SK-N-SH (cell line): ENCODE measurements around the gene ABLIM2. TPM values are rescaled to one million over a fixed set of nuclear protein-coding genes. Genes with fewer than 3 reads are reported as not detected.

Experiments
- CTCF ChIA-PET: fragments of 300-600, 350-600 bp; formaldehyde crosslinking; extraction: SDS; loops from one replicate; lab custom pipeline; 2021; lab: Yijun Ruan, JAX
- POLR2A ChIA-PET: fragments of 350-600 bp; sonication (Branson Sonifier 250); formaldehyde crosslinking; extraction: SDS; loops from one replicate; lab custom pipeline; 2020; ENCODE audit warnings: antibody characterized with exemption, inconsistent platforms; lab: Yijun Ruan, JAX
- DNase-seq: peaks from one replicate; pipeline ENCODE4 v3.0.0; 2012
- H2AFZ ChIP-seq: fragments of 200-600 bp; sonication (generic); 2 replicates; pipeline ENCODE4 v1.8.1; 2016; ENCODE audit warnings: antibody characterized with exemption, mild to moderate bottlenecking, low read depth
- H3F3A ChIP-seq: fragments of 200-600 bp; sonication (generic); replicated peaks from 2 replicates; pipeline ENCODE3; 2016; ENCODE audit warnings: antibody characterized with exemption, mild to moderate bottlenecking; ENCODE audit not compliant: insufficient read depth
- H3K27ac ChIP-seq, 2 experiments: fragments of 200-500 bp in 1 of 2; fragments of 200-600 bp in 1 of 2; sonication (Bioruptor generic) in 1 of 2; sonication (generic), shearing (Covaris generic) in 1 of 2; 2 replicates each; pipeline versions ENCODE4 v1.5.1 to v1.6.1; 2014 to 2016; ENCODE audit warnings: low read depth in 2 of 2, inconsistent platforms in 1 of 2, low read length in 1 of 2, mild to moderate bottlenecking in 1 of 2, mixed read lengths in 1 of 2
- H3K27me3 ChIP-seq: fragments of 200-600 bp; sonication (generic), shearing (Covaris generic); 2 replicates; pipeline ENCODE4 v1.6.1; 2016; ENCODE audit warnings: mixed run types; ENCODE audit not compliant: insufficient read depth
- H3K36me3 ChIP-seq, 2 experiments: fragments of 200-500 bp in 1 of 2; fragments of 200-600 bp in 1 of 2; sonication (Bioruptor generic) in 1 of 2; sonication (generic) in 1 of 2; replicated peaks in 1 of 2; 2 replicates each; pipeline versions ENCODE3 to v1.5.1; 2014 to 2016; ENCODE audit warnings: low read length in 1 of 2, mild to moderate bottlenecking in 1 of 2; ENCODE audit not compliant: insufficient read depth in 2 of 2, control insufficient read depth in 1 of 2
- H3K4me1 ChIP-seq, 2 experiments: fragments of 200-500 bp in 1 of 2; fragments of 200-600 bp in 1 of 2; sonication (Bioruptor generic) in 1 of 2; sonication (generic), shearing (Covaris generic) in 1 of 2; 2 replicates each; pipeline versions ENCODE4 v1.5.1 to v1.6.1; 2014 to 2016; ENCODE audit warnings: low read depth in 1 of 2, low read length in 1 of 2, mixed run types in 1 of 2; ENCODE audit not compliant: insufficient read depth in 2 of 2, control insufficient read depth in 1 of 2
- H3K4me2 ChIP-seq: fragments of 200-600 bp; sonication (generic), shearing (Covaris generic); 2 replicates; pipeline ENCODE4 v1.6.1; 2017; ENCODE audit warnings: mixed run types
- H3K4me3 ChIP-seq, 2 experiments: fragments of 200-500 bp in 1 of 2; fragments of 200-600 bp in 1 of 2; sonication (Bioruptor generic) in 1 of 2; sonication (generic), shearing (Covaris generic) in 1 of 2; 2 replicates each; pipeline versions ENCODE4 v1.5.1 to v1.8.1; 2014 to 2016; ENCODE audit warnings: low read depth in 2 of 2, inconsistent platforms in 1 of 2, low read length in 1 of 2, mild to moderate bottlenecking in 1 of 2, mixed read lengths in 1 of 2, moderate library complexity in 1 of 2
- H3K79me2 ChIP-seq: fragments of 200-600 bp; sonication (generic); 2 replicates; pipeline ENCODE4 v1.8.1; 2017; ENCODE audit warnings: mild to moderate bottlenecking; ENCODE audit not compliant: insufficient read depth
- H3K9ac ChIP-seq: fragments of 200-600 bp; sonication (generic); 2 replicates; pipeline ENCODE4 v1.6.1; 2017; ENCODE audit warnings: mixed run types
- H3K9me2 ChIP-seq: fragments of 200-600 bp; sonication (generic); 2 replicates; pipeline ENCODE4 v1.6.1; 2017; ENCODE audit warnings: mixed run types
- H3K9me3 ChIP-seq: fragments of 200-600 bp; sonication (generic); 2 replicates; pipeline ENCODE4 v1.6.1; 2017; ENCODE audit warnings: mixed run types, mild to moderate bottlenecking, moderate library complexity
- H4K20me1 ChIP-seq: fragments of 200-600 bp; sonication (generic); 2 replicates; pipeline ENCODE4 v1.6.1; 2017; ENCODE audit warnings: mild to moderate bottlenecking, mixed run types; ENCODE audit not compliant: insufficient read depth
- CTCF ChIP-seq: fragments of 200-600 bp; sonication (generic); IDR thresholded peaks from 2 replicates; pipeline ENCODE4 v1.6.1; 2017; ENCODE audit warnings: antibody characterized with exemption, mild to moderate bottlenecking, moderate library complexity
- ELF1 ChIP-seq: IDR thresholded peaks from 2 replicates; pipeline ENCODE4 v1.4.0; 2012
- EP300 ChIP-seq, 2 experiments: IDR thresholded peaks; 2 replicates each; pipeline versions ENCODE4 v1.4.0 to v1.6.1; 2012; ENCODE audit warnings: borderline replicate concordance in 1 of 2, low read depth in 1 of 2, low read length in 1 of 2
- EZH2phosphoT487 ChIP-seq: fragments of 200-600 bp; sonication (generic); IDR thresholded peaks from 2 replicates; pipeline ENCODE4 v1.6.1; 2017; ENCODE audit warnings: low read depth, mixed run types, mild to moderate bottlenecking, antibody characterized with exemption, moderate library complexity, borderline replicate concordance
- FOXM1 ChIP-seq: IDR thresholded peaks from 2 replicates; pipeline ENCODE4 v1.4.0; 2012; ENCODE audit warnings: low read depth, mild to moderate bottlenecking
- GABPA ChIP-seq: IDR thresholded peaks from 2 replicates; pipeline ENCODE4 v1.4.0; 2012; ENCODE audit warnings: low read depth, mild to moderate bottlenecking
- GATA2 ChIP-seq: sonication (generic); formaldehyde crosslinking; IDR thresholded peaks from 2 replicates; pipeline ENCODE4 v1.5.0; 2020; ENCODE audit warnings: mild to moderate bottlenecking, missing genetic modification reagents
- IRF3 ChIP-seq: fragments of 150-350 bp; IDR thresholded peaks from 2 replicates; pipeline ENCODE4 v1.6.1; 2016; ENCODE audit warnings: mild to moderate bottlenecking, low read depth, low read length
- JUND ChIP-seq: IDR thresholded peaks from 2 replicates; pipeline ENCODE4 v1.4.0; 2012
- MAX ChIP-seq: IDR thresholded peaks from 2 replicates; pipeline ENCODE4 v1.4.0; 2012; ENCODE audit warnings: low read depth
- MXI1 ChIP-seq: IDR thresholded peaks from 2 replicates; pipeline ENCODE4 v1.6.1; 2012; ENCODE audit warnings: mild to moderate bottlenecking, low read depth, low read length, improper control_type of control experiment
- NRF1 ChIP-seq: IDR thresholded peaks from 2 replicates; pipeline ENCODE4 v1.6.1; 2012; ENCODE audit warnings: low read depth, mild to moderate bottlenecking, low read length
- PBX3 ChIP-seq: IDR thresholded peaks from 2 replicates; pipeline ENCODE4; 2012
- RAD21 ChIP-seq: IDR thresholded peaks from 2 replicates; pipeline ENCODE4 v1.6.1; 2012; ENCODE audit warnings: mild to moderate bottlenecking, low read length
- RCOR1 ChIP-seq: fragments of 150-350 bp; IDR thresholded peaks from 2 replicates; pipeline ENCODE4 v1.6.1; 2017; ENCODE audit warnings: antibody characterized with exemption, low read length
- RFX5 ChIP-seq: IDR thresholded peaks from 2 replicates; pipeline ENCODE4 v1.6.1; 2012; ENCODE audit warnings: mild to moderate bottlenecking, improper control_type of control experiment, low read length
- SMC3 ChIP-seq: IDR thresholded peaks from 2 replicates; pipeline ENCODE4 v1.6.1; 2012; ENCODE audit warnings: low read depth, low read length, improper control_type of control experiment
- TAF1 ChIP-seq: IDR thresholded peaks from 2 replicates; pipeline ENCODE4 v1.6.1; 2012; ENCODE audit warnings: low read depth, mild to moderate bottlenecking, low read length, moderate library complexity, borderline replicate concordance
- TCF12 ChIP-seq: IDR thresholded peaks from 2 replicates; pipeline ENCODE4 v1.4.0; 2012
- USF1 ChIP-seq: IDR thresholded peaks from 2 replicates; pipeline ENCODE4 v1.4.0; 2012; ENCODE audit warnings: low read depth, borderline replicate concordance
- USF2 ChIP-seq: fragments of 150-350 bp; IDR thresholded peaks from 2 replicates; pipeline ENCODE4 v1.6.1; 2017; ENCODE audit warnings: antibody characterized with exemption, low read length, low read depth, borderline replicate concordance
- YY1 ChIP-seq: IDR thresholded peaks from 2 replicates; pipeline ENCODE4 v1.4.0; 2012; ENCODE audit warnings: low read depth, mild to moderate bottlenecking
- WGBS: methylation state at CpG from one replicate; pipeline ENCODE4 v1.1.6; 2017; ENCODE audit warnings: low lambda C conversion rate; 5-methylcytosine and 5-hydroxymethylcytosine counted together
- polyA plus RNA-seq, 3 experiments: library from polyadenylated mRNA; depleted of rRNA; stranded (reverse); fragments of >200 nt; gene quantifications; 2 replicates each; pipeline ENCODE4 v1.2.3, GENCODE V29; 2012

ABLIM2 gene
- polyA plus RNA-seq, 1 of the 3 experiments (the other 2 are of a cell fraction), result 0.53 TPM

GRCh38 chr4:8012517-8012916 lies 146.1 kb downstream of the ABLIM2 start:
- Histone ChIP-seq H4K20me1 (no peaks in the 10 kb centered on the region), H3F3A (no peaks in the 10 kb centered on the region), H3K9me3 (no peaks in the 10 kb centered on the region), H3K9ac (no peak overlapping the region), H3K79me2 (no peaks in the 10 kb centered on the region), H3K36me3 (no peaks in the 10 kb centered on the region), H3K27ac (no peak overlapping the region), H3K4me1 (peaks cover 9 to 34% of the 10 kb centered on the region in 2 experiments; a peak in 3 of 4 replicates), H3K4me2 (no peak overlapping the region), H3K9me2 (no peaks in the 10 kb centered on the region), H3K4me3 (no peak overlapping the region), H2AFZ (no peak overlapping the region), H3K27me3 (peaks cover under 1% of the 10 kb centered on the region; the same call in 1 of the 2 replicates)
- no peak for DNase-seq
- 75% methylated on average over 3 of the region's 3 CpGs for WGBS
- no peak for TF ChIP-seq USF2
- TF ChIP-seq SMC3, result no peak
- no peak for TF ChIP-seq NRF1
- TF ChIP-seq PBX3, result no peak
- TF ChIP-seq MAX, result no peak
- TF ChIP-seq TAF1, result no peak
- TF ChIP-seq EZH2phosphoT487, result no peak
- no peak for TF ChIP-seq MXI1
- ChIA-PET POLR2A (no interaction called here), CTCF (no interaction called here)

GRCh38 chr4:8010618-8011017 lies 148.0 kb downstream of the ABLIM2 start:
- H3K9ac ChIP-seq, result no peak overlapping the region
- H3F3A ChIP-seq, result no peaks in the 10 kb centered on the region
- peak overlapping the region in 1 of 2 experiments; percentile 97; a peak in 2 of 4 replicates for H3K27ac ChIP-seq
- H3K4me1 ChIP-seq, result peaks cover 9 to 36% of the 10 kb centered on the region in 2 experiments; a peak in 3 of 4 replicates
- H3K9me3 ChIP-seq, result no peaks in the 10 kb centered on the region
- peak overlapping the region; percentile 39; the same call in 1 of the 2 replicates for H3K4me2 ChIP-seq
- H3K27me3 ChIP-seq, result no peaks in the 10 kb centered on the region
- no peaks in the 10 kb centered on the region for H3K9me2 ChIP-seq
- ChIA-PET CTCF (interaction anchor here (0.7 to 5.8 kb wide), 10 partner anchors 23 to 1056 kb away, joined by 3 to 35 read pairs (median 4); partner anchors contain the start of gene AFAP1), POLR2A (interaction anchor here (0.6 to 1.4 kb wide), 4 partner anchors 10 to 71 kb away, joined by 3 to 4 read pairs (median 3); partner anchors contain the start of gene AFAP1)
- peak overlapping the region in 1 of 2 experiments; percentile 29; a peak in 1 of 4 replicates for H3K4me3 ChIP-seq
- peak; percentile 96 for DNase-seq
- H3K79me2 ChIP-seq, result no peaks in the 10 kb centered on the region
- no peak overlapping the region for H2AFZ ChIP-seq
- WGBS, result 17% methylated on average over 6 of the region's 12 CpGs
- no peaks in the 10 kb centered on the region for H4K20me1 ChIP-seq
- H3K36me3 ChIP-seq, result no peaks in the 10 kb centered on the region
- no peak; the same call in 1 of the 2 replicates for TF ChIP-seq RAD21
- TF ChIP-seq RFX5, result peak; percentile 88
- TF ChIP-seq SMC3, result no peak
- no peak for TF ChIP-seq ELF1
- no peak for TF ChIP-seq FOXM1
- peak in 1 of 2 experiments; percentile 64; a peak in 1 of 4 replicates for TF ChIP-seq EP300 (IDR thresholded peaks at IDR 0.05; ENCODE audit: borderline replicate concordance in 1 of 2, low read depth in 1 of 2, low read length in 1 of 2)
- no peak for TF ChIP-seq USF1
- no peak for TF ChIP-seq GATA2
- peak; percentile 59; the same call in 1 of the 2 replicates for TF ChIP-seq RCOR1
- peak; percentile 57; the same call in 1 of the 2 replicates for TF ChIP-seq NRF1
- TF ChIP-seq MXI1, result peak; percentile 97
- no peak for TF ChIP-seq GABPA
- no peak for TF ChIP-seq TAF1
- TF ChIP-seq IRF3, result no peak
- no peak for TF ChIP-seq CTCF
- TF ChIP-seq JUND, result no peak
- TF ChIP-seq TCF12, result peak; percentile 11; the same call in 1 of the 2 replicates
- TF ChIP-seq YY1, result no peak
